HAP-1 (cell line): Measurements from ENCODE around the gene CYP3A4.
"Not testable (repeated sequence)": the region's sequence is repeated elsewhere in the genome, so short reads cannot be mapped to it uniquely, and the experiment has no call there.

Source experiments
- DNase-seq, 2 experiments: peaks; one replicate each; pipeline ENCODE4 v3.0.0-alpha.2; 2016 to 2020; ENCODE audit warnings: low spot score in 2 of 2
- H3K27me3 ChIP-seq: fragments of 250-450 bp; sonication (Bioruptor Pico); 2 replicates; pipeline ENCODE4 v1.5.1; 2020; ENCODE audit warnings: low read depth, mild to moderate bottlenecking, moderate library complexity
- H3K36me3 ChIP-seq: fragments of 250-450 bp; sonication (Bioruptor Pico); replicated peaks from 2 replicates; pipeline ENCODE4 v1.5.1; 2020; ENCODE audit warnings: mild to moderate bottlenecking
- H3K4me1 ChIP-seq: fragments of 250-450 bp; sonication (Bioruptor Pico); 2 replicates; pipeline ENCODE4 v1.5.1; 2020; ENCODE audit warnings: mild to moderate bottlenecking
- H3K4me3 ChIP-seq: fragments of 250-450 bp; sonication (Bioruptor Pico); 2 replicates; pipeline ENCODE4 v1.5.1; 2020; ENCODE audit warnings: mild to moderate bottlenecking, moderate library complexity
- H3K9me3 ChIP-seq: fragments of 250-450 bp; sonication (Bioruptor Pico); 2 replicates; pipeline ENCODE4 v1.5.1; 2020; ENCODE audit warnings: mild to moderate bottlenecking, moderate library complexity
- in situ Hi-C: fragments of 300-500 bp; cut with MboI; formaldehyde crosslinking; loops from 3 replicates; pipeline ENCODE4 v1.14.3; 2020; ENCODE audit warnings: low sequenced_read_pairs, inconsistent platforms, mixed read lengths

CYP3A4 gene

GRCh38 chr7:99736667-99737066 lies 47.3 kb downstream of the CYP3A4 start:
- H3K4me1 ChIP-seq, H3K4me3 ChIP-seq, H3K9me3 ChIP-seq, DNase-seq, H3K27me3 ChIP-seq, H3K36me3 ChIP-seq, in situ Hi-C loops: not testable (repeated sequence)

- no peaks in the 10 kb centered on the region for H3K36me3 ChIP-seq
- no peak within 1 kb of the TSS for H3K4me3 ChIP-seq
- H3K9me3 ChIP-seq: no peaks in the 10 kb centered on the region
- no peak for DNase-seq
- H3K27me3 ChIP-seq: no peaks in the 10 kb centered on the region
- H3K4me1 ChIP-seq: no peaks in the 10 kb centered on the region
- in situ Hi-C loops: no loop called here
Observed at GRCh38 chr7:99734987-99735386, 49.0 kb downstream of the CYP3A4 start, which contains the start of gene CYP3A7. CYP3A7 (minus strand) TSS chr7:99735196; CDS start chr7:99735093, 103 bp downstream.

GRCh38 chr7:99733448-99733847 lies 50.5 kb downstream of the CYP3A4 start:
- in situ Hi-C loops: no loop called here
- Histone ChIP-seq H3K9me3 (no peaks in the 10 kb centered on the region), H3K4me3 (no peak overlapping the region), H3K27me3 (no peaks in the 10 kb centered on the region), H3K4me1 (no peaks in the 10 kb centered on the region), H3K36me3 (no peaks in the 10 kb centered on the region)
- DNase-seq: peak; percentile 6 to 31

GRCh38 chr7:99733003-99733402 lies 51.0 kb downstream of the CYP3A4 start:
- no peaks in the 10 kb centered on the region for H3K4me1 ChIP-seq
- no peaks in the 10 kb centered on the region for H3K27me3 ChIP-seq
- H3K36me3 ChIP-seq: no peaks in the 10 kb centered on the region
- no peak overlapping the region for H3K4me3 ChIP-seq
- H3K9me3 ChIP-seq: no peaks in the 10 kb centered on the region
- in situ Hi-C loops: no loop called here
- no peak for DNase-seq

GRCh38 chr7:99731638-99732374 lies 52.2 kb downstream of the CYP3A4 start:
- H3K4me1 ChIP-seq: no peaks in the 10 kb centered on the region
- H3K9me3 ChIP-seq: no peaks in the 10 kb centered on the region
- H3K27me3 ChIP-seq: no peaks in the 10 kb centered on the region
- DNase-seq: no peak
- in situ Hi-C loops: no loop called here
- H3K4me3 ChIP-seq: no peak overlapping the region
- no peaks in the 10 kb centered on the region for H3K36me3 ChIP-seq

- no peak for DNase-seq
- Histone ChIP-seq H3K4me3 (no peak overlapping the region), H3K36me3 (no peaks in the 10 kb centered on the region), H3K9me3 (no peaks in the 10 kb centered on the region), H3K27me3 (no peaks in the 10 kb centered on the region), H3K4me1 (no peaks in the 10 kb centered on the region)
- in situ Hi-C loops: no loop called here
Observed at GRCh38 chr7:99730992-99731391, 53.0 kb downstream of the CYP3A4 start.

GRCh38 chr7:99730238-99730810 lies 53.7 kb downstream of the CYP3A4 start:
- no peaks in the 10 kb centered on the region for H3K27me3 ChIP-seq
- H3K36me3 ChIP-seq: no peaks in the 10 kb centered on the region
- in situ Hi-C loops: no loop called here
- H3K4me1 ChIP-seq: no peaks in the 10 kb centered on the region
- H3K9me3 ChIP-seq: no peaks in the 10 kb centered on the region
- H3K4me3 ChIP-seq: no peak overlapping the region
- no peak for DNase-seq

GRCh38 chr7:99729486-99730237 lies 54.3 kb downstream of the CYP3A4 start:
- H3K4me1 ChIP-seq: no peaks in the 10 kb centered on the region
- no peaks in the 10 kb centered on the region for H3K27me3 ChIP-seq
- no peak overlapping the region for H3K4me3 ChIP-seq
- no peaks in the 10 kb centered on the region for H3K36me3 ChIP-seq
- in situ Hi-C loops: no loop called here
- peak in 1 of 2 experiments; percentile 9 for DNase-seq
- no peaks in the 10 kb centered on the region for H3K9me3 ChIP-seq

GRCh38 chr7:99728615-99729014 lies 55.4 kb downstream of the CYP3A4 start:
- H3K27me3 ChIP-seq: no peaks in the 10 kb centered on the region
- H3K36me3 ChIP-seq: no peaks in the 10 kb centered on the region
- no peak for DNase-seq
- no peaks in the 10 kb centered on the region for H3K9me3 ChIP-seq
- no peak overlapping the region for H3K4me3 ChIP-seq
- H3K4me1 ChIP-seq: no peaks in the 10 kb centered on the region
- in situ Hi-C loops: no loop called here

GRCh38 chr7:99723201-99723600 lies 60.8 kb downstream of the CYP3A4 start:
- H3K4me3 ChIP-seq, H3K9me3 ChIP-seq, in situ Hi-C loops, H3K4me1 ChIP-seq, H3K27me3 ChIP-seq, DNase-seq, H3K36me3 ChIP-seq: not testable (repeated sequence)

GRCh38 chr7:99720800-99721595 lies 63.0 kb downstream of the CYP3A4 start:
- no peak overlapping the region for H3K4me3 ChIP-seq
- no peak for DNase-seq
- no peaks in the 10 kb centered on the region for H3K9me3 ChIP-seq
- no peaks in the 10 kb centered on the region for H3K36me3 ChIP-seq
- 0 out of 2 replicates have a peak, but pooled peaks cover 5% of the 10 kb centered on the region for H3K27me3 ChIP-seq
- in situ Hi-C loops: no loop called here
- H3K4me1 ChIP-seq: no peaks in the 10 kb centered on the region

- Histone ChIP-seq H3K27me3 (0 out of 2 replicates have a peak, but pooled peaks cover 5% of the 10 kb centered on the region), H3K36me3 (no peaks in the 10 kb centered on the region), H3K4me3 (no peak overlapping the region), H3K4me1 (no peaks in the 10 kb centered on the region), H3K9me3 (no peaks in the 10 kb centered on the region)
- in situ Hi-C loops: no loop called here
- no peak for DNase-seq
Observed at GRCh38 chr7:99719996-99720769, 63.8 kb downstream of the CYP3A4 start.

- no peak for DNase-seq
- Histone ChIP-seq H3K4me1 (no peaks in the 10 kb centered on the region), H3K36me3 (no peaks in the 10 kb centered on the region), H3K9me3 (no peaks in the 10 kb centered on the region), H3K27me3 (no peaks in the 10 kb centered on the region), H3K4me3 (no peak overlapping the region)
- in situ Hi-C loops: no loop called here
Observed at GRCh38 chr7:99713995-99714570, 69.9 kb downstream of the CYP3A4 start.
